Measurements from ENCODE around the gene DYNC2LI1. TPM values are rescaled to one million over a fixed set of nuclear protein-coding genes. Genes with fewer than 3 reads are reported as not detected.

Gene DYNC2LI1
- total RNA-seq, 1 donor from 2014 or later, result 30.1 TPM

- H3K36me3 Mint-ChIP-seq (ENCODE audit: insufficient read depth), result peaks cover 6% of the 10 kb centered on the region
- no peak for DNase-seq (ENCODE audit: low spot score, unreplicated experiment)
- no peak overlapping the region for H3K4me3 Mint-ChIP-seq (ENCODE audit: low read depth)
- H3K9me3 Mint-ChIP-seq (ENCODE audit: low read depth), result no peaks in the 10 kb centered on the region
- no peaks in the 10 kb centered on the region for H3K27me3 Mint-ChIP-seq
- no peak overlapping the region for H3K27ac Mint-ChIP-seq
- TF ChIP-seq CTCF (IDR thresholded peaks at IDR 0.05; ENCODE audit: unreplicated experiment), result no peak
- peaks cover 9% of the 10 kb centered on the region for H3K4me1 Mint-ChIP-seq (ENCODE audit: low read depth)
Measured at GRCh38 chr2:43810452-43810851, 36.6 kb downstream of the DYNC2LI1 start.

- peaks cover 9% of the 10 kb centered on the region for H3K4me1 Mint-ChIP-seq (ENCODE audit: low read depth)
- no peak overlapping the region for H3K27ac Mint-ChIP-seq
- DNase-seq (ENCODE audit: low spot score, unreplicated experiment), result no peak
- H3K27me3 Mint-ChIP-seq, result no peaks in the 10 kb centered on the region
- H3K9me3 Mint-ChIP-seq (ENCODE audit: low read depth), result peaks cover 2% of the 10 kb centered on the region
- peaks cover 5% of the 10 kb centered on the region for H3K36me3 Mint-ChIP-seq (ENCODE audit: insufficient read depth)
- no peak for TF ChIP-seq CTCF (IDR thresholded peaks at IDR 0.05; ENCODE audit: unreplicated experiment)
- H3K4me3 Mint-ChIP-seq (ENCODE audit: low read depth), result no peak overlapping the region
Measured at GRCh38 chr2:43810888-43811287, 37.0 kb downstream of the DYNC2LI1 start.

GRCh38 chr2:43812006-43812405, 38.2 kb downstream of the DYNC2LI1 start:
- H3K9me3 Mint-ChIP-seq (ENCODE audit: low read depth), result peaks cover 2% of the 10 kb centered on the region
- no peak for TF ChIP-seq CTCF (IDR thresholded peaks at IDR 0.05; ENCODE audit: unreplicated experiment)
- peaks cover 5% of the 10 kb centered on the region for H3K36me3 Mint-ChIP-seq (ENCODE audit: insufficient read depth)
- no peak overlapping the region for H3K4me3 Mint-ChIP-seq (ENCODE audit: low read depth)
- peaks cover 2% of the 10 kb centered on the region for H3K4me1 Mint-ChIP-seq (ENCODE audit: low read depth)
- H3K27me3 Mint-ChIP-seq, result no peaks in the 10 kb centered on the region
- no peak for DNase-seq (ENCODE audit: low spot score, unreplicated experiment)
- no peak overlapping the region for H3K27ac Mint-ChIP-seq

DNA sequence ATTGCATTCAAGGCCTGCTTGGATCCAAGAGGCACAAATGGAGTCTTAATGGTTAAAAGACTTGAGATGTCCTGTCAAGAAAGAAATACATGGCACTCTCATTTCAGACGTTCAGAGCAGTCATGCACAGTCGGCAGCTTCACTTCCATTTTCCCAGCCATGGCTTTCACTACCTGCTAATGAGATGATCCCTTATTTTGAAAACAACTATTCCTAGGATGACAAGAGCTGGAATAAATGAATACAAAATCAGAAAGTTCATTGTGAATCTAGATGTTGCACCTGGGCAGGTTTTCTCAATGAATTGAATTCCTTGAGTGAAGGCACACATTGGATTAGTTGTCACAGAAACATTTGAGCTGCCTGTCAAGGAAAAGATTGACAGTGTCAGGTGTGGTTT, 39.1 kb downstream of the DYNC2LI1 start:
- Mint-ChIP-seq H3K36me3 (ENCODE audit: insufficient read depth) (peaks cover 3% of the 10 kb centered on the region), H3K27me3 (no peaks in the 10 kb centered on the region)

DNA sequence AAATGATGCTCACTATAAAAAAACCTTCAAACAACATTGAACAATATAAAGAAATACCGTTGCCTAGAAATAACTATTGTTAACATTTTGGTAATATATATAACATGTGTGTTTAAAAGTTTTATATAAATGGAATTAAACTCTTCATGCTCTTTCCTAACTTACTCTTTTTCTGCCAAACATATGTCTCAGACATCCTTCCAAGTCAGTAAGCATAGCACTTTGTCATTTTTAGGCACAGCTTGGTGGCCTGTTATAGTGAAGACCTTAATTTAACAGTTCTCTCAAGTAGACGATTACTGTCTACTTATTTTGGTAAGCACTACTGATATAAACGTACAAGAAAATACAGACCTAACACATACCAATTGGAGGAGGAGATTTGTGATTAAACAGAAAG, 40.9 kb downstream of the DYNC2LI1 start:
- no peak overlapping the region for H3K27ac Mint-ChIP-seq
- no peaks in the 10 kb centered on the region for H3K4me1 Mint-ChIP-seq (ENCODE audit: low read depth)
- no peak for TF ChIP-seq CTCF (IDR thresholded peaks at IDR 0.05; ENCODE audit: unreplicated experiment)
- no peaks in the 10 kb centered on the region for H3K27me3 Mint-ChIP-seq
- peaks cover 3% of the 10 kb centered on the region for H3K36me3 Mint-ChIP-seq (ENCODE audit: insufficient read depth)
- no peak overlapping the region for H3K4me3 Mint-ChIP-seq (ENCODE audit: low read depth)
- H3K9me3 Mint-ChIP-seq (ENCODE audit: low read depth), result peaks cover 2% of the 10 kb centered on the region
- no peak for DNase-seq (ENCODE audit: low spot score, unreplicated experiment)

More for the DNA sequence above, 39.1 kb downstream of the DYNC2LI1 start:
- no peak for DNase-seq (ENCODE audit: low spot score, unreplicated experiment)
- H3K4me1 Mint-ChIP-seq (ENCODE audit: low read depth), result no peaks in the 10 kb centered on the region
- H3K27ac Mint-ChIP-seq, result no peak overlapping the region
- peaks cover 2% of the 10 kb centered on the region for H3K9me3 Mint-ChIP-seq (ENCODE audit: low read depth)
- no peak for TF ChIP-seq CTCF (IDR thresholded peaks at IDR 0.05; ENCODE audit: unreplicated experiment)
- no peak overlapping the region for H3K4me3 Mint-ChIP-seq (ENCODE audit: low read depth)
